ENCODE measurements around the gene SLC22A9.

The SLC22A9 gene

DNA sequence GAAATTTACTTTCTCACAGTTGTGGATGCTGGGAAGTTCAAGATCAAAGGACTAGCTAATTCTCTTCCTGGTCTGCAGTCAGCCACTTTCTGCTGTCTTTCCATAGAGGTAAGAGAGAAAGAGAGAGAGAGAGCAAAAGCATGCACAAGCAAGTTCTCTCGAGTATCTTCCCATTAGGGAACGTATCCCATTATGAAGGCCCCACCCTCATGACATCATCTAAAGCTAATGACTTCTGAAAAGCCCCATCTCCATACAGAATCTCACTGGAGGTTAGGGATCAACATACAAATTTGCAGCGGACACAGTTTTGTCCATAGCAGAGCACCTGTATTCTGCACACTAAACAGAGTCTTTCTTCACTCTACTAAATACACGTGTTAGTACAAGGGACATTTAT, 17.4 kb upstream of the SLC22A9 start:
- no peak overlapping the region for H3K4me2 ChIP-seq
- no peak overlapping the region for H3K27ac ChIP-seq

DNA sequence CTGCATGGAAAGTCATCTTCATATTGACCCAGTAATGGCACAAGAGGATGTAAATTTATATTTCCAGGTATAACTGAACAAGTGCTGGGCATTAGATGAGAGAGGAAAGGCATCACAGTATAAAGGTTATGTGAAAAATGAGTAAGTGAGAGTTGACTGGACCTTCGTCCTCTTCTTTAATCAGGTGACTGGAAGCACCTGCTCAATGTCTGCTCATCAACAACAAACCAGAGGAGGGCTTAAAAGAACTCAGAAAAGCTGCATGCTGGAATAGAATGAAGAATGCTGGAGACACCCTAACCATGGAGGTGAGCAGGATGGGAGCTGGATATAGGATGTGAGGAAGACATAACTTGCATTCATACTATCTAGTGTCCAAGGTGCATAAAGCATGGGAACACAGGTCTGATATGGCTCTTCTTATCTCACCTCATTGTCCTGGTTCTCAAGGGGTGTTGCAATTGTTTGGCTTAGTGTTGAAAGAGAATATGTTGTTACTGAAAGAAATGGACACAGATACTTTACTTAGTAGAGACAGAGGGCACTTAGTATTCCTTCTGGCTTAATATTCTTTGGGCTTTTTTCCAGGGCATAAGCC, 7.3 kb upstream of the SLC22A9 start:
- Histone ChIP-seq H3K4me1 (ENCODE audit: low read depth, poor library complexity, severe bottlenecking) (no peaks in the 10 kb centered on the region), H2AFZ (ENCODE audit: low read depth) (no peak overlapping the region), H3K9ac (no peak overlapping the region), H3K27me3 (ENCODE audit: insufficient read depth, low read depth) (no peaks in the 10 kb centered on the region), H3K79me2 (ENCODE audit: insufficient read depth, low read depth) (no peaks in the 10 kb centered on the region), H3K4me2 (no peak overlapping the region), H3K4me3 (IDR thresholded peaks at IDR 0.05; ENCODE audit: insufficient read depth, low read depth, low read length) (no peak overlapping the region), H3K36me3 (ENCODE audit: insufficient read depth) (no peaks in the 10 kb centered on the region), H3K27ac (no peak overlapping the region), H4K20me1 (ENCODE audit: insufficient read depth) (no peaks in the 10 kb centered on the region)
- no peak for TF ChIP-seq CTCF (conservative IDR thresholded peaks at IDR 0.05; ENCODE audit: low read depth, low read length)

More for the DNA sequence above, 17.4 kb upstream of the SLC22A9 start:
- no peak overlapping the region for H3K9ac ChIP-seq
- no peaks in the 10 kb centered on the region for H3K36me3 ChIP-seq (ENCODE audit: insufficient read depth)
- no peak for TF ChIP-seq CTCF (conservative IDR thresholded peaks at IDR 0.05; ENCODE audit: low read depth, low read length)
- H3K4me3 ChIP-seq (IDR thresholded peaks at IDR 0.05; ENCODE audit: insufficient read depth, low read depth, low read length): no peak overlapping the region
- no peaks in the 10 kb centered on the region for H4K20me1 ChIP-seq (ENCODE audit: insufficient read depth)
- H3K79me2 ChIP-seq (ENCODE audit: insufficient read depth, low read depth): no peaks in the 10 kb centered on the region
- no peaks in the 10 kb centered on the region for H3K4me1 ChIP-seq (ENCODE audit: low read depth, poor library complexity, severe bottlenecking)
- H3K27me3 ChIP-seq (ENCODE audit: insufficient read depth, low read depth): no peaks in the 10 kb centered on the region
- no peak overlapping the region for H2AFZ ChIP-seq (ENCODE audit: low read depth)

DNA sequence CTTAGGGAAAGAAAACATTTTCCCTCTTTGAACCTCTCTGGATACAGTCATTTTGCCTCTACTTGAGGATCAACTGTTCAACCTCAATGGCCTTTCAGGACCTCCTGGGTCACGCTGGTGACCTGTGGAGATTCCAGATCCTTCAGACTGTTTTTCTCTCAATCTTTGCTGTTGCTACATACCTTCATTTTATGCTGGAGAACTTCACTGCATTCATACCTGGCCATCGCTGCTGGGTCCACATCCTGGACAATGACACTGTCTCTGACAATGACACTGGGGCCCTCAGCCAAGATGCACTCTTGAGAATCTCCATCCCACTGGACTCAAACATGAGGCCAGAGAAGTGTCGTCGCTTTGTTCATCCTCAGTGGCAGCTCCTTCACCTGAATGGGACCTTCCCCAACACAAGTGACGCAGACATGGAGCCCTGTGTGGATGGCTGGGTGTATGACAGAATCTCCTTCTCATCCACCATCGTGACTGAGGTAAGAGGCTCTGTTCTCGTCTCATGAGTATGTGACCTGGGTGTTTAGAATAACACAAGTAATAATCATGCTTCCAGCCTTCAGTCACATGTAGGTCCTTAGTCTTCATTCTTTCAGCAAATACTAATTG, 495 bp downstream of the SLC22A9 start:
- Histone ChIP-seq H4K20me1 (ENCODE audit: insufficient read depth) (no peaks in the 10 kb centered on the region), H3K27ac (no peak overlapping the region), H3K4me3 (IDR thresholded peaks at IDR 0.05; ENCODE audit: insufficient read depth, low read depth, low read length) (no peak overlapping the region), H3K4me1 (ENCODE audit: low read depth, poor library complexity, severe bottlenecking) (no peaks in the 10 kb centered on the region), H2AFZ (ENCODE audit: low read depth) (no peak overlapping the region), H3K4me2 (no peak overlapping the region), H3K79me2 (ENCODE audit: insufficient read depth, low read depth) (no peaks in the 10 kb centered on the region), H3K36me3 (ENCODE audit: insufficient read depth) (no peaks in the 10 kb centered on the region), H3K9ac (no peak overlapping the region), H3K27me3 (ENCODE audit: insufficient read depth, low read depth) (no peaks in the 10 kb centered on the region)
- no peak for TF ChIP-seq CTCF (conservative IDR thresholded peaks at IDR 0.05; ENCODE audit: low read depth, low read length)

GRCh38 chr11:63371396-63371795, 1.8 kb downstream of the SLC22A9 start:
- no peaks in the 10 kb centered on the region for H3K36me3 ChIP-seq (ENCODE audit: insufficient read depth)
- no peak overlapping the region for H2AFZ ChIP-seq (ENCODE audit: low read depth)
- H3K27me3 ChIP-seq (ENCODE audit: insufficient read depth, low read depth): no peaks in the 10 kb centered on the region
- no peak overlapping the region for H3K27ac ChIP-seq
- no peaks in the 10 kb centered on the region for H4K20me1 ChIP-seq (ENCODE audit: insufficient read depth)
- H3K4me2 ChIP-seq: no peak overlapping the region
- no peaks in the 10 kb centered on the region for H3K79me2 ChIP-seq (ENCODE audit: insufficient read depth, low read depth)
- no peaks in the 10 kb centered on the region for H3K4me1 ChIP-seq (ENCODE audit: low read depth, poor library complexity, severe bottlenecking)
- TF ChIP-seq CTCF (conservative IDR thresholded peaks at IDR 0.05; ENCODE audit: low read depth, low read length): no peak
- no peak overlapping the region for H3K9ac ChIP-seq
- H3K4me3 ChIP-seq (IDR thresholded peaks at IDR 0.05; ENCODE audit: insufficient read depth, low read depth, low read length): no peak overlapping the region

Data from KMS-11 (cell line).